GM19238 (cell line): Measurements from ENCODE around the gene CFAP20.

Experiments used
- DNase-seq: peaks from one replicate; pipeline ENCODE4 v3.0.0; 2011; ENCODE audit warnings: low spot score; ENCODE audit not compliant: insufficient read length

Gene CFAP20

GRCh38 chr16:58129097-58129936 lies at the start of gene CFAP20:
TSS of gene CFAP20 (minus strand) at chr16:58129381. CDS start at chr16:58129115, 266 bp downstream.
- peak; percentile 71 for DNase-seq

GRCh38 chr16:58177353-58177710 lies 48.2 kb upstream of the CFAP20 start:
- no peak for DNase-seq

GRCh38 chr16:58176608-58177352 lies 47.6 kb upstream of the CFAP20 start:
- no peak for DNase-seq

- no peak for DNase-seq
Measured at GRCh38 chr16:58170223-58170622, 41.0 kb upstream of the CFAP20 start.

GRCh38 chr16:58160855-58161254 lies 31.7 kb upstream of the CFAP20 start:
- no peak for DNase-seq

- no peak for DNase-seq
Measured at GRCh38 chr16:58158725-58159124, 29.5 kb upstream of the CFAP20 start.

GRCh38 chr16:58157951-58158540 lies 28.9 kb upstream of the CFAP20 start:
- DNase-seq, result no peak

- no peak for DNase-seq
Measured at GRCh38 chr16:58157239-58157638, 28.1 kb upstream of the CFAP20 start.

GRCh38 chr16:58155839-58156238 lies 26.7 kb upstream of the CFAP20 start:
- DNase-seq, result no peak

GRCh38 chr16:58154345-58154744 lies 25.2 kb upstream of the CFAP20 start:
- DNase-seq, result no peak

GRCh38 chr16:58152246-58152868 lies 23.2 kb upstream of the CFAP20 start:
- no peak for DNase-seq

GRCh38 chr16:58148526-58148925 lies 19.3 kb upstream of the CFAP20 start:
- DNase-seq, result no peak

GRCh38 chr16:58148099-58148498 lies 18.9 kb upstream of the CFAP20 start:
- DNase-seq, result no peak

- DNase-seq, result no peak
Measured at GRCh38 chr16:58138852-58139251, 9.7 kb upstream of the CFAP20 start.

GRCh38 chr16:58137581-58137980 lies 8.4 kb upstream of the CFAP20 start:
- DNase-seq, result no peak

GRCh38 chr16:58128711-58129096 lies 477 bp downstream of the CFAP20 start:
- peak; percentile 13 for DNase-seq

GRCh38 chr16:58128181-58128631 lies 975 bp downstream of the CFAP20 start:
- no peak for DNase-seq

GRCh38 chr16:58127634-58128033 lies 1.5 kb downstream of the CFAP20 start:
- DNase-seq, result no peak

- no peak for DNase-seq
Measured at GRCh38 chr16:58127033-58127556, 2.1 kb downstream of the CFAP20 start.

GRCh38 chr16:58126451-58126961 lies 2.7 kb downstream of the CFAP20 start:
- no peak for DNase-seq

- no peak for DNase-seq
Measured at GRCh38 chr16:58125781-58126335, 3.3 kb downstream of the CFAP20 start.
